HEK293T (cell line): ENCODE results near the gene AQP6.

Source experiments
- CTCF ChIA-PET: fragments of 350-600 bp; formaldehyde crosslinking; extraction: SDS; loops from one replicate; lab custom pipeline; 2021; ENCODE audit warnings: antibody characterized with exemption, inconsistent platforms; lab: Yijun Ruan, JAX
- POLR2A ChIA-PET: fragments of 350-600 bp; formaldehyde crosslinking; extraction: SDS; loops from one replicate; lab custom pipeline; 2020; ENCODE audit warnings: antibody characterized with exemption, inconsistent platforms; lab: Yijun Ruan, JAX
- DNase-seq: peaks from one replicate; pipeline ENCODE4 v3.0.0; 2012; ENCODE audit warnings: mixed read lengths; ENCODE audit errors: extremely low spot score
- ARNT ChIP-seq: fragments of 450-650 bp; IDR thresholded peaks from 2 replicates; pipeline ENCODE4 v1.6.1; 2017; ENCODE audit warnings: mild to moderate bottlenecking
- BHLHE40 ChIP-seq: fragments of 450-650 bp; IDR thresholded peaks from 2 replicates; pipeline ENCODE4 v1.6.1; 2016; ENCODE audit warnings: mild to moderate bottlenecking, moderate library complexity, borderline replicate concordance
- CTBP1 ChIP-seq: fragments of 450-650 bp; IDR thresholded peaks from 2 replicates; pipeline ENCODE4 v1.6.1; 2016; ENCODE audit warnings: borderline replicate concordance
- ELF4 ChIP-seq: fragments of 450-650 bp; IDR thresholded peaks from 2 replicates; pipeline ENCODE4 v1.6.1; 2017; ENCODE audit warnings: antibody characterized with exemption
- FOXA1 ChIP-seq: fragments of 450-650 bp; IDR thresholded peaks from 2 replicates; pipeline ENCODE4 v1.6.1; 2016; ENCODE audit warnings: mild to moderate bottlenecking
- FOXK2 ChIP-seq: fragments of 450-650 bp; IDR thresholded peaks from 2 replicates; pipeline ENCODE4 v1.6.1; 2016; ENCODE audit warnings: mild to moderate bottlenecking
- FOXM1 ChIP-seq: fragments of 450-650 bp; IDR thresholded peaks from 2 replicates; pipeline ENCODE4 v1.6.1; 2017; ENCODE audit warnings: mild to moderate bottlenecking, borderline replicate concordance
- HDGF ChIP-seq: fragments of 450-650 bp; IDR thresholded peaks from 2 replicates; pipeline ENCODE4 v1.6.1; 2017; ENCODE audit warnings: antibody characterized with exemption, borderline replicate concordance
- L3MBTL2 ChIP-seq: fragments of 450-650 bp; conservative IDR thresholded peaks from 2 replicates; pipeline ENCODE4 v1.6.1; 2016; ENCODE audit warnings: mild to moderate bottlenecking
- LEF1 ChIP-seq: fragments of 450-650 bp; IDR thresholded peaks from 2 replicates; pipeline ENCODE4 v1.6.1; 2017; ENCODE audit warnings: mild to moderate bottlenecking, borderline replicate concordance
- NFRKB ChIP-seq: fragments of 450-650 bp; IDR thresholded peaks from 2 replicates; pipeline ENCODE4 v1.6.1; 2016; ENCODE audit warnings: mild to moderate bottlenecking, moderate library complexity
- SP1 ChIP-seq: fragments of 450-650 bp; IDR thresholded peaks from 2 replicates; pipeline ENCODE4 v1.6.1; 2017
- SUZ12 ChIP-seq: fragments of 450-650 bp; IDR thresholded peaks from 2 replicates; pipeline ENCODE4 v1.6.1; 2016; ENCODE audit warnings: mild to moderate bottlenecking
- TARDBP ChIP-seq: fragments of 450-650 bp; IDR thresholded peaks from 2 replicates; pipeline ENCODE4 v1.6.1; 2016
- ZNF384 ChIP-seq: fragments of 450-650 bp; IDR thresholded peaks from 2 replicates; pipeline ENCODE4 v1.6.1; 2016
- TF ChIP-seq, protein P1 (sequence below): fragments of 450-650 bp; IDR thresholded peaks from 2 replicates; pipeline ENCODE4 v1.6.1; 2016

The AQP6 gene

GRCh38 chr12:49963976-49964815, 8.6 kb upstream of the AQP6 start:
- no peak for TF ChIP-seq FOXK2
- TF ChIP-seq NFRKB = no peak
- ChIA-PET CTCF (interaction anchor here (2.9 to 3.4 kb wide), 2 partner anchors 18 to 91 kb away, joined by 14 to 24 read pairs; no protein-coding TSS in a partner anchor), POLR2A (no interaction called here)
- DNase-seq = no peak

- TF ChIP-seq L3MBTL2 (no peak), FOXK2 (no peak), CTBP1 (no peak), ARNT (no peak), BHLHE40 (no peak), SUZ12 (no peak), ELF4 (no peak), NFRKB (no peak), TARDBP (no peak)
- TF ChIP-seq, protein P1, sequence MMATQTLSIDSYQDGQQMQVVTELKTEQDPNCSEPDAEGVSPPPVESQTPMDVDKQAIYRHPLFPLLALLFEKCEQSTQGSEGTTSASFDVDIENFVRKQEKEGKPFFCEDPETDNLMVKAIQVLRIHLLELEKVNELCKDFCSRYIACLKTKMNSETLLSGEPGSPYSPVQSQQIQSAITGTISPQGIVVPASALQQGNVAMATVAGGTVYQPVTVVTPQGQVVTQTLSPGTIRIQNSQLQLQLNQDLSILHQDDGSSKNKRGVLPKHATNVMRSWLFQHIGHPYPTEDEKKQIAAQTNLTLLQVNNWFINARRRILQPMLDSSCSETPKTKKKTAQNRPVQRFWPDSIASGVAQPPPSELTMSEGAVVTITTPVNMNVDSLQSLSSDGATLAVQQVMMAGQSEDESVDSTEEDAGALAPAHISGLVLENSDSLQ = no peak
- POLR2A ChIA-PET = no interaction called here
- CTCF ChIA-PET = interaction anchor here (0.5 to 3.4 kb wide), 5 partner anchors 19 to 427 kb away, joined by 3 to 24 read pairs (median 3); no protein-coding TSS in a partner anchor
- no peak for DNase-seq
Measured at GRCh38 chr12:49964849-49965624, 7.7 kb upstream of the AQP6 start.

DNA sequence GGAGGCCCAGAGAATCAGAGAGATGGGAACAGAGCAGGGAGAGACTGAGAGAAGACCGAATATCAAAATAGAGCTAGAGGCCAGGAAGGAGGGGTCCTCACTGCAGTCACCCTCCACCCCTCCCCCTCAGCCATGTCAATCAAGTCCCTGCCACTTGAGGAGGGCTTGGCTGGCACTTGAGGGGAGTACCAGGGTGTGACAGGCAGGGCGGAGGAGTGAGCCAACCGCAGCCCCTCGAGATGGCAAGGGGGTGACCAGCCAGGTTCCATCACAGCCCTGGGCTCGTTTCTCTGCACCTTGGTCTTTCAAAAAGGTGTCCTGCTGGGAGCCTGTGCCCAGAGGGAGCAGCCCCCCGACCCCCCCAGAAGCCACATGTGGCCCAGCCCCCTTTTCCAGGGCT, 6.9 kb upstream of the AQP6 start:
- CTCF ChIA-PET = interaction anchor here (0.6 to 3.4 kb wide), 11 partner anchors 15 to 197 kb away, joined by 3 to 32 read pairs (median 6); no protein-coding TSS in a partner anchor
- DNase-seq = no peak
- POLR2A ChIA-PET = no interaction called here
- no peak for TF ChIP-seq FOXA1
- TF ChIP-seq NFRKB = no peak
- TF ChIP-seq, protein P1 = peak; percentile 21; the same call in 1 of the 2 replicates

DNA sequence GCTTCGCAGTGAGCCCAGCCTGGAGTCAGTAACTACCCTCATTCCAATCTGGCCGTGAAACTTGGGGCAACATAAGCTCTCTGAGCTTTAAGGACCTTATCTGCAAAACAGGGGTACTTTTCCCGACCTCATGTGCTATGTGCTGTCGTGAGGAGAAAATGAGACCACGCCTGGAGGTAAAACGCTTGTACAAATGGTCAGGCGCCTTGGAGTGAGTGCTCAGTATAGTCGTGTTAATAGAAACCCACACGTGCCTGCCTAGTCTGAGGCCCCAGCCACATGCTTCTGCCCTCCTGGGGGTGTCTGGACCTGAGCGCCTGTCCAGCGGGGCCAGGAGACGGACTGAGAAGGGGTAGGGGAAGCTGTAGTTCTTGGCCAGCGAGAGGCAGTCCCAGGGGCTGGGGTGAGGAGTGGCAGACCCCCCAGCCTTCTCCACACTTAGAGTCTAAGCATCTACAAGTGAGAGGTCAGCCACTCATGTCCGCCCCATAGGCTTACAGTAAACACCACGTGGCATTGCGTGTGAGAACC, 6.2 kb upstream of the AQP6 start:
- ChIA-PET POLR2A (interaction anchor here (0.6 to 1.4 kb wide), 4 partner anchors 73 to 104 kb away, joined by 3 to 5 read pairs (median 4); no protein-coding TSS in a partner anchor), CTCF (interaction anchor here (0.6 to 3.4 kb wide), 33 partner anchors 8 to 201 kb away, joined by 3 to 32 read pairs (median 5); partner anchors contain the start of genes GPD1 and SMARCD1)
- no peak for DNase-seq
- TF ChIP-seq ARNT = no peak
- no peak for TF ChIP-seq CTBP1
- no peak for TF ChIP-seq TARDBP
- no peak for TF ChIP-seq L3MBTL2

- CTCF ChIA-PET = interaction anchor here (0.5 to 3.4 kb wide), 39 partner anchors 8 to 1059 kb away, joined by 3 to 32 read pairs (median 5); partner anchors contain the start of genes GPD1, SLC11A2 and SMARCD1
Measured at GRCh38 chr12:49967042-49967776, 5.5 kb upstream of the AQP6 start.

GRCh38 chr12:49967777-49968250, 4.9 kb upstream of the AQP6 start:
- ChIA-PET CTCF (interaction anchor here (0.6 to 3.4 kb wide), 29 partner anchors 9 to 1059 kb away, joined by 3 to 32 read pairs (median 6); partner anchors contain the start of genes GPD1 and SLC11A2), POLR2A (interaction anchor here (1.4 kb wide), 1 partner anchor 71 kb away, joined by 5 read pairs; no protein-coding TSS in a partner anchor)
- no peak for DNase-seq
- no peak for TF ChIP-seq CTBP1
- TF ChIP-seq ZNF384 = no peak

More at GRCh38 chr12:49967042-49967776, 5.5 kb upstream of the AQP6 start:
- TF ChIP-seq L3MBTL2 = peak; percentile 64
- 0 out of 2 replicates have a peak, but pooled peaks have one; percentile 7 for TF ChIP-seq TARDBP
- no peak for TF ChIP-seq HDGF
- POLR2A ChIA-PET = interaction anchor here (0.6 to 1.4 kb wide), 4 partner anchors 72 to 103 kb away, joined by 3 to 5 read pairs (median 4); no protein-coding TSS in a partner anchor
- peak; percentile 91 for DNase-seq

DNA sequence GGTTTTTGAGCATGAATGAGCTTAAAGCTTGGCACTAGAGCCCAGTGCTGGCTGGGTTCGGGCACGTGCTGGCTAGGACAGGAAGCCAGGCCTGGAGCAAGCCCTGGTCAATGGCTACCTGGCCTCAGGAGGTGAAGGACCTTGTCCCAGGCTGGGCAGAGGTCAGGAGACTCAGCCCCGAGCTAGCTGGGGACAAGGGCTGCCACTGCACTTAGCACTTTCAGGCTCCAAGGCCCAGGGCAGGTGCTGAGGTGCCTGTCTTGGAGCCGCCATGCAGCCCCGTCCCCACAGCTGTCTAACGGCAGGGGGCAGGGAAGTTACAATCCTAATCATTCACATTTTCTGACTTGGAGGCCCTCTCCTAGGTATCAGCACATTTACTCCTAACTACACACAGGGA, 4.3 kb upstream of the AQP6 start:
- ChIA-PET POLR2A (no interaction called here), CTCF (interaction anchor here (0.6 to 3.1 kb wide), 7 partner anchors 13 to 208 kb away, joined by 3 to 32 read pairs (median 4); no protein-coding TSS in a partner anchor)
- no peak for TF ChIP-seq CTBP1
- no peak for TF ChIP-seq SUZ12
- TF ChIP-seq ZNF384 = no peak
- TF ChIP-seq L3MBTL2 = no peak
- TF ChIP-seq BHLHE40 = no peak
- TF ChIP-seq NFRKB = no peak
- no peak for TF ChIP-seq FOXA1
- TF ChIP-seq TARDBP = no peak
- no peak for TF ChIP-seq ELF4
- no peak for TF ChIP-seq LEF1
- no peak for TF ChIP-seq ARNT
- no peak for TF ChIP-seq HDGF
- TF ChIP-seq, protein P1 = no peak
- TF ChIP-seq FOXM1 = no peak
- TF ChIP-seq FOXK2 = no peak
- no peak for TF ChIP-seq SP1
- no peak for DNase-seq
